ENCODE data around the gene SMPD4. TPM values are rescaled to one million over a fixed set of nuclear protein-coding genes. Genes with fewer than 3 reads are reported as not detected.
"Not testable (repeated sequence)": the region's sequence is repeated elsewhere in the genome, so short reads cannot be mapped to it uniquely, and the experiment has no call there.

Gene SMPD4
- total RNA-seq, 1 donor from 2014 or later: 66.3 TPM

DNA sequence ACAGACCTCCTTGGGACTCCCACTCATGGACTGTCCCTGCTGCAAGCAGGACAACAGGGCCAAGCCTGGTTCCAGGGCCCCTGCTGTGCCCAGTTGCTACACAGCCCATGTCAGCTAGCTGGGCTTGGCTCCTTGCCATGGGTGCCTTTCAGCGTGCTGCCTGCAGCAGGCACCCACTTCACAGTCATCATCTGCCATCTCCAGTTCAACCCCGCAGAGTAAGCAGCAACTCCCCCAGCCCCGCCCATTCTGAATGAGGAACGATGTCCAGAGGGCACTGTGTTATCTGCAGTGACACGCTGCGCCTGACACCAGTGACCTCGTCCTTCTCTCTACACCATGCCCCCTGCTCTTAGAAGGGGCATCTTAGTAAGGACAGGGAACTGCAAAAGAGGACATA is 21.1 kb upstream of the SMPD4 start:
- not testable (repeated sequence) for H3K27ac Mint-ChIP-seq (ENCODE audit: unreplicated experiment); H3K79me2 ChIP-seq (ENCODE audit: insufficient read depth, low read length); H3K4me1 ChIP-seq (ENCODE audit: insufficient read depth, low read length); H3K9me3 Mint-ChIP-seq (ENCODE audit: unreplicated experiment); H3K27ac ChIP-seq (ENCODE audit: low read depth, low read length); H3K4me1 Mint-ChIP-seq (ENCODE audit: low read depth, unreplicated experiment); H3K27me3 ChIP-seq (ENCODE audit: insufficient read depth, low read length); H3K4me3 Mint-ChIP-seq (ENCODE audit: unreplicated experiment); H3K4me2 ChIP-seq (ENCODE audit: low read length); H3K9ac ChIP-seq (ENCODE audit: low read length); H4K20me1 ChIP-seq (ENCODE audit: insufficient read depth, low read length); H2AFZ ChIP-seq (ENCODE audit: low read depth, low read length); H3K27me3 Mint-ChIP-seq (ENCODE audit: low read depth, unreplicated experiment); FAIRE-seq; DNase-seq (ENCODE audit: low read depth); H3K9me3 ChIP-seq (ENCODE audit: insufficient read depth, low read depth, low read length); H3K36me3 ChIP-seq (ENCODE audit: insufficient read depth, low read length); H3K4me3 ChIP-seq (ENCODE audit: insufficient read depth, low read depth, low read length); H3K36me3 Mint-ChIP-seq (ENCODE audit: low read depth, unreplicated experiment)

DNA sequence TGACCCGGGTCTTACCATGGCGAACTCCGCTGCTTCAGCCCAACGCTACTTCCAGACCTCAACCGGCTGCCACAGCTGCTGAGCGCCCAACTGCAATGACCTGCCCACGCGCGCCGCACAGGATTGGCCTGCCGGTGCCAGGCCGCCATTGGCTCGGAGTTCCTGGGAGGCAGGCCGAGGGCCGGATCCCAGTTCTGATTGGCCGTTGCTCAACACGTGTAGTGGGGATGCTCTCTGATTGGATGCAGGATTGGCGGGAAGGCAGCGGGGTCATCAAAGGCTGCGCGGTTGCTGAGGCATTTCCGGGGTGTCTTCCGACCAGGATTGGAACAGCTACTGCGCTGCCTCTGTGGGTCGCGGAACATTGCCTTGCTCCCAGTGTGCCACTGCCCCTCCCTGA is 16.9 kb upstream of the SMPD4 start, which contains the start of gene TUBA3E:
TUBA3E (minus strand) TSS at position 97 of the 400 bp plus-strand sequence; CDS start at position 18, 79 bp downstream.
- no peaks in the 10 kb centered on the region for H3K79me2 ChIP-seq (ENCODE audit: insufficient read depth, low read length)
- FAIRE-seq (no peak), DNase-seq (ENCODE audit: low read depth) (no peak)
- no peaks in the 10 kb centered on the region for H3K36me3 ChIP-seq (ENCODE audit: insufficient read depth, low read length)
- Mint-ChIP-seq H3K4me1 (ENCODE audit: low read depth, unreplicated experiment) (peaks cover 7% of the 10 kb centered on the region), H3K4me3 (ENCODE audit: unreplicated experiment) (no peak within 1 kb of the TSS), H3K9me3 (ENCODE audit: unreplicated experiment) (no peaks in the 10 kb centered on the region), H3K36me3 (ENCODE audit: low read depth, unreplicated experiment) (no peaks in the 10 kb centered on the region), H3K27ac (ENCODE audit: unreplicated experiment) (no peak within 1 kb of the TSS), H3K27me3 (ENCODE audit: low read depth, unreplicated experiment) (peaks cover 3% of the 10 kb centered on the region)
- no peak within 1 kb of the TSS for H3K4me2 ChIP-seq (ENCODE audit: low read length)
- no peaks in the 10 kb centered on the region for H3K4me1 ChIP-seq (ENCODE audit: insufficient read depth, low read length)
- no peaks in the 10 kb centered on the region for H3K27me3 ChIP-seq (ENCODE audit: insufficient read depth, low read length)
- no peak for TF ChIP-seq EZH2 (IDR thresholded peaks at IDR 0.05; ENCODE audit: insufficient read depth, low read length)
- TF ChIP-seq, protein P1, sequence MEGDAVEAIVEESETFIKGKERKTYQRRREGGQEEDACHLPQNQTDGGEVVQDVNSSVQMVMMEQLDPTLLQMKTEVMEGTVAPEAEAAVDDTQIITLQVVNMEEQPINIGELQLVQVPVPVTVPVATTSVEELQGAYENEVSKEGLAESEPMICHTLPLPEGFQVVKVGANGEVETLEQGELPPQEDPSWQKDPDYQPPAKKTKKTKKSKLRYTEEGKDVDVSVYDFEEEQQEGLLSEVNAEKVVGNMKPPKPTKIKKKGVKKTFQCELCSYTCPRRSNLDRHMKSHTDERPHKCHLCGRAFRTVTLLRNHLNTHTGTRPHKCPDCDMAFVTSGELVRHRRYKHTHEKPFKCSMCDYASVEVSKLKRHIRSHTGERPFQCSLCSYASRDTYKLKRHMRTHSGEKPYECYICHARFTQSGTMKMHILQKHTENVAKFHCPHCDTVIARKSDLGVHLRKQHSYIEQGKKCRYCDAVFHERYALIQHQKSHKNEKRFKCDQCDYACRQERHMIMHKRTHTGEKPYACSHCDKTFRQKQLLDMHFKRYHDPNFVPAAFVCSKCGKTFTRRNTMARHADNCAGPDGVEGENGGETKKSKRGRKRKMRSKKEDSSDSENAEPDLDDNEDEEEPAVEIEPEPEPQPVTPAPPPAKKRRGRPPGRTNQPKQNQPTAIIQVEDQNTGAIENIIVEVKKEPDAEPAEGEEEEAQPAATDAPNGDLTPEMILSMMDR (IDR thresholded peaks at IDR 0.05; ENCODE audit: insufficient read depth, low read depth, low read length): no peak
- H3K9me3 ChIP-seq (ENCODE audit: insufficient read depth, low read depth, low read length): no peaks in the 10 kb centered on the region
- H3K27ac ChIP-seq (ENCODE audit: low read depth, low read length): no peak within 1 kb of the TSS
- no peak within 1 kb of the TSS for H3K4me3 ChIP-seq (ENCODE audit: insufficient read depth, low read depth, low read length)
- no peak within 1 kb of the TSS for H3K9ac ChIP-seq (ENCODE audit: low read length)
- H2AFZ ChIP-seq (ENCODE audit: low read depth, low read length): no peak within 1 kb of the TSS
- H4K20me1 ChIP-seq (ENCODE audit: insufficient read depth, low read length): no peaks in the 10 kb centered on the region

- not testable (repeated sequence) for H3K27ac ChIP-seq (ENCODE audit: low read depth, low read length); H4K20me1 ChIP-seq (ENCODE audit: insufficient read depth, low read length); H3K9me3 Mint-ChIP-seq (ENCODE audit: unreplicated experiment); DNase-seq (ENCODE audit: low read depth); H3K9ac ChIP-seq (ENCODE audit: low read length); H3K4me1 Mint-ChIP-seq (ENCODE audit: low read depth, unreplicated experiment); H3K36me3 Mint-ChIP-seq (ENCODE audit: low read depth, unreplicated experiment); H2AFZ ChIP-seq (ENCODE audit: low read depth, low read length); H3K9me3 ChIP-seq (ENCODE audit: insufficient read depth, low read depth, low read length); H3K27me3 Mint-ChIP-seq (ENCODE audit: low read depth, unreplicated experiment); H3K4me3 Mint-ChIP-seq (ENCODE audit: unreplicated experiment); H3K27ac Mint-ChIP-seq (ENCODE audit: unreplicated experiment); H3K4me2 ChIP-seq (ENCODE audit: low read length); H3K36me3 ChIP-seq (ENCODE audit: insufficient read depth, low read length); H3K4me1 ChIP-seq (ENCODE audit: insufficient read depth, low read length); H3K4me3 ChIP-seq (ENCODE audit: insufficient read depth, low read depth, low read length); H3K79me2 ChIP-seq (ENCODE audit: insufficient read depth, low read length); FAIRE-seq; H3K27me3 ChIP-seq (ENCODE audit: insufficient read depth, low read length)
Measured at GRCh38 chr2:130196052-130196451, 14.7 kb upstream of the SMPD4 start.

- not testable (repeated sequence) for DNase-seq (ENCODE audit: low read depth); H3K9ac ChIP-seq (ENCODE audit: low read length); H3K36me3 ChIP-seq (ENCODE audit: insufficient read depth, low read length); H3K36me3 Mint-ChIP-seq (ENCODE audit: low read depth, unreplicated experiment); H3K79me2 ChIP-seq (ENCODE audit: insufficient read depth, low read length); H3K4me1 Mint-ChIP-seq (ENCODE audit: low read depth, unreplicated experiment); H2AFZ ChIP-seq (ENCODE audit: low read depth, low read length); H3K4me2 ChIP-seq (ENCODE audit: low read length); H3K4me3 Mint-ChIP-seq (ENCODE audit: unreplicated experiment); H3K27me3 ChIP-seq (ENCODE audit: insufficient read depth, low read length); H4K20me1 ChIP-seq (ENCODE audit: insufficient read depth, low read length); H3K4me3 ChIP-seq (ENCODE audit: insufficient read depth, low read depth, low read length); H3K27me3 Mint-ChIP-seq (ENCODE audit: low read depth, unreplicated experiment); H3K27ac Mint-ChIP-seq (ENCODE audit: unreplicated experiment); H3K4me1 ChIP-seq (ENCODE audit: insufficient read depth, low read length); H3K9me3 Mint-ChIP-seq (ENCODE audit: unreplicated experiment); H3K9me3 ChIP-seq (ENCODE audit: insufficient read depth, low read depth, low read length); H3K27ac ChIP-seq (ENCODE audit: low read depth, low read length); FAIRE-seq
Measured at GRCh38 chr2:130195089-130195635, 13.8 kb upstream of the SMPD4 start.

DNA sequence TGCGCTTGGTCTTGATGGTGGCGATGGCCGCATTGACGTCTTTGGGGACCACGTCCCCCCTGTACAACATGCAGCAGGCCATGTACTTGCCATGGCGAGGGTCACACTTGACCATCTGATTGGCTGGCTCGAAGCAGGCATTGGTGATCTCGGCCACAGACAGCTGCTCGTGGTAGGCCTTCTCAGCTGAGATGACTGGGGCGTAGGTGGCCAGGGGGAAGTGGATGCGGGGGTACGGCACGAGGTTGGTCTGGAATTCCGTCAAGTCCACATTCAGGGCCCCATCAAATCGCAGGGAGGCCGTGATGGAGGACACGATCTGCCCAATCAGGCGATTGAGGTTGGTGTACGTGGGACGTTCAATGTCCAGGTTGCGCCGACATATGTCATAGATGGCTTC is 12.4 kb upstream of the SMPD4 start:
- H4K20me1 ChIP-seq (ENCODE audit: insufficient read depth, low read length); H3K27me3 Mint-ChIP-seq (ENCODE audit: low read depth, unreplicated experiment); H3K4me3 ChIP-seq (ENCODE audit: insufficient read depth, low read depth, low read length); H3K4me1 ChIP-seq (ENCODE audit: insufficient read depth, low read length); H3K4me1 Mint-ChIP-seq (ENCODE audit: low read depth, unreplicated experiment); H3K4me3 Mint-ChIP-seq (ENCODE audit: unreplicated experiment); H3K9ac ChIP-seq (ENCODE audit: low read length); H3K79me2 ChIP-seq (ENCODE audit: insufficient read depth, low read length); H3K27ac ChIP-seq (ENCODE audit: low read depth, low read length); H3K9me3 ChIP-seq (ENCODE audit: insufficient read depth, low read depth, low read length); H2AFZ ChIP-seq (ENCODE audit: low read depth, low read length); H3K4me2 ChIP-seq (ENCODE audit: low read length); FAIRE-seq; H3K27ac Mint-ChIP-seq (ENCODE audit: unreplicated experiment); H3K36me3 Mint-ChIP-seq (ENCODE audit: low read depth, unreplicated experiment); H3K36me3 ChIP-seq (ENCODE audit: insufficient read depth, low read length); H3K9me3 Mint-ChIP-seq (ENCODE audit: unreplicated experiment); H3K27me3 ChIP-seq (ENCODE audit: insufficient read depth, low read length); DNase-seq (ENCODE audit: low read depth): not testable (repeated sequence)
